Measurements from ENCODE around the gene RREB1. TPM values are rescaled to one million over a fixed set of nuclear protein-coding genes. Genes with fewer than 3 reads are reported as not detected.
"Not testable (repeated sequence)": the region's sequence is repeated elsewhere in the genome, so short reads cannot be mapped to it uniquely, and the experiment has no call there.

RREB1 gene
- total RNA-seq, 1 experiment from 2014 or later: 11.5 TPM

DNA sequence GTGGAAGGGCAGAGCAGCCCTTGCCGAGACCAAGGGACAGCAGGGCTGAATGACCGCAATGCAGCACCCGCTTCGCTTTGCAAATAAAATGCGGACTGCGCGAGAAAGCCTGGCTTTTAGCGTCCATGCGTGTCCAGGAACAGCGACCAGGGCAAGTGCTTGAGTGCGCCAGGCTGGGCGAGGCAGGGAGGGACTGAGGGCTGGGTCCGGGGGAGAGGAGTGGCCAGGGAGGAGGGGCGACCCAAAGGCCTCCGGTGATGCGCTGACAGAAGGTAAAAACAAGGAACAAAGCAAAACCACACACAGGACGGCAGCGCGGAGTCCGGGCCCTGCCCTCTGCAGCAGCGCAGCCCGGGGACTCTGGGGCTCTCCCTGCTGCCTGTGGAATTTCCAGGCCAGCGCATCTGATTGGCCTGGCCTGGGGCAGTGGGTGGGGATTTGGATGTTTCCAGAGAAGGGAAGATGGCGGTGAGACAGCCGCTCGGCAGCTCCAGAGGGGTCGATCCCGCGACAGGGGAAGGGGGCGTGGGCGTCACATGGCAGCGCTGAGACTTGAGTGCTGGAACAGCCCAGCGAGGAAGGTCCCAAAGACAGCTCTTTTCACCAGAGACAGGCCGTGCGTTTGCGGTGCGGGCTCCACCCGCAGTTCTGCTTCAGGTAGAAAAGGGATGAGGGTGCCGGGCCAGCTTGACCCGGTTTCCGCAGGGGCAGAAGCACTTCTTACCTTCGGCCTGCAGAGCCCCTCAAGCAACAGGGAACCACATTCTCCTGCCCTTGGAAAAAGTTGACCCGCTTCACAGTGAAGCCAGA is 153.5 kb downstream of the RREB1 start:
- DNase-seq (ENCODE audit: low read depth): peak; percentile 86

DNA sequence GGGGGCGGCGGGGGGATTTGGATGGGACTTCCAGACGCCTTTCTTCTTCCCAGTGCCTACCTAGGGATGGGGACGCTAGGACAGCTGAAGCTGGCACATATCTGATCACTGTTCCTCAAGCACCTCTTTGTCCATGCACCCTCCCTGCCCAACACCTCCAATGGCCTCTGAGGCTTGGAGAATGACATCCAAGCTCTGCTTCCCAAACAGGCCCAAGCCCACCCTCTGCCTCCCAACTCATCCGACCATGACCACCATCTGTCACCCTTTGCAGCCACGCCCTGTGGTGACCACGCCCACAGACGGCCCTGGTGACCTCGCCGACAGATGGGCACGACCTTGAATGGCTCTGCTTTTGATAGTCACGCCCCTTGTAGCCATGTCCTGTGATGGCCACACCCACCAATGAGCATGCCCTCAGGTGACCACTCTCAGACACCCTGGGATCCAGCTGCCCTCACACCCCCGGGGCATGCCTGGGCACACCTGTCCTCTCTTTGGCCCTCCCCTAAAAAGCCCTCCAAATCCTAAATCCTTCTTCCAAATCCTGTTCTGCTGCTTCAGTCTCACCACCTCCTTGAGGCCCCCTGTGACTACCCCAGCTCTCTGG is 154.2 kb downstream of the RREB1 start:
- DNase-seq (ENCODE audit: low read depth): peak; percentile 41

- DNase-seq (ENCODE audit: low read depth): no peak
Observed at GRCh38 chr6:7262746-7263518, 155.2 kb downstream of the RREB1 start.

DNA sequence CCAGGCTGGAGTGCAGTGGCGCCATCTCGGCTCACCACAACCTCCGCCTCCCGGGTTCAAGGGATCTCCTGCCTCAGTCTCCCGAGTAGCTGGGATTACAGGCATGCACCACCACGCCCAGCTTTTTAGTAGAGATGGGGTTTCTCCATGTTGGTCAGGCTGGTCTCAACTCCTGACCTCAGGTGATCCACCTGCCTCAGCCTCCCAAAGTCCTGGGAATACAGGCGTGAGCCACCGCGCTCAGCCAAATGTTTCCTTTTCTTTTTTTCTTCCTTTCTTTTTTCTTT is 155.7 kb downstream of the RREB1 start:
- not testable (repeated sequence) for DNase-seq (ENCODE audit: low read depth)

- no peak for DNase-seq (ENCODE audit: low read depth)
Observed at GRCh38 chr6:7264041-7264440, 156.3 kb downstream of the RREB1 start.

- DNase-seq (ENCODE audit: low read depth): no peak
Observed at GRCh38 chr6:7264686-7265384, 157.1 kb downstream of the RREB1 start.

DNA sequence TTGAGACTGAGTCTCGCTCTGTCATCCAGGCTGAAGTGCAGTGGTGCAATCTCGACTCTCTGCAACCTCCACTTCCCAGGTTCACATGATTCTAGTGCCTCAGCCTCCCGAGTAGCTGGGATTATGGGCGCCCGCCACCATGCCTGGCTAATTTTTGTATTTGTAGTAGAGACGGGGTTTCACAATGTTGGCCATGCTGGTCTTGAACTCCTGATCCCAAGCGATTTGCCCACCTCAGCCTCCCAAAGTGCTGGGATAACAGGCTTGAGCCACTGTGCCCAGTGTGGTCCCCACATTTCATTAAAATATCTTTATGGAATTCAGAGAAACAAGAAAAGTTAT is 157.6 kb downstream of the RREB1 start:
- DNase-seq (ENCODE audit: low read depth): not testable (repeated sequence)

DNA sequence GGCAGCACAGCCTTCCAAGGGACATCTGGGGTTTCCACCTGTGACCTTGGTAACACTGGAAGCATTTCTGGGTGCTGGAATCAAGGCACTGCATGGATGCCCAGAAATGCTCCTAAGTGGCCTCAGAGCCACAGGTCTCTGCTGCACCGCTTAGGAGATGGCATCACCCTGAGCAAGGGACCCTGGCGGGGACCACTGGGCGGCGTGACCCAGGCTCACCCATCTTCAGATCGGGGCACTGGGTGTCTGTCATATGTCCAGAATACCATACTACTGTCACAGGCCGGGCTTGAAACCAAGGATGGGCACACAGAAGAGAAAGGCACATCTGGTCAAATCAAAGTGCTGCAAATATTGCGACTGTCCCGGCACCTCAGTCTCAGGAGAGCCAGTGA is 159.3 kb downstream of the RREB1 start:
- no peak for DNase-seq (ENCODE audit: low read depth)

- DNase-seq (ENCODE audit: low read depth): peak; percentile 95
Observed at GRCh38 chr6:7267466-7268091, 159.8 kb downstream of the RREB1 start.

DNA sequence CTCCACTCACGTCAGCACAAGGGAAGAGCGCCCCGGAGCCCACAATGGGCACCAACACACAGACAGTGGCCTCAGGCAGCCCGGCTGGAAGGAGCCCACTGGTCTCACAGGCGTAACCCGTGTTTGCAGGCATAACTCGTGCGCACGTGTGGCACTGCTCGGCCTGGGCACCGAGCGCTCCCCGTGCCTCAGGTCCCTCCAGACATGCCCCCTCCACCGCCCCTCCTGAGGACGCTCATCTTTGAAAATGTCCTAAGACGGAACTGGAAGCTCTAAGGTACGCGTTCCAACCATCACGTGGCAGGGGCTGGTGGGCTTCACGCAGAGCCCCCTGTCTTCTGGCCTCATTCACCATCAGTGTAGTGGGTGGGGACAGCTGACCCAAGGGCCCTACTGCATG is 160.6 kb downstream of the RREB1 start:
- DNase-seq (ENCODE audit: low read depth): no peak

- no peak for DNase-seq (ENCODE audit: low read depth)
Observed at GRCh38 chr6:7268816-7269555, 161.2 kb downstream of the RREB1 start.

DNA sequence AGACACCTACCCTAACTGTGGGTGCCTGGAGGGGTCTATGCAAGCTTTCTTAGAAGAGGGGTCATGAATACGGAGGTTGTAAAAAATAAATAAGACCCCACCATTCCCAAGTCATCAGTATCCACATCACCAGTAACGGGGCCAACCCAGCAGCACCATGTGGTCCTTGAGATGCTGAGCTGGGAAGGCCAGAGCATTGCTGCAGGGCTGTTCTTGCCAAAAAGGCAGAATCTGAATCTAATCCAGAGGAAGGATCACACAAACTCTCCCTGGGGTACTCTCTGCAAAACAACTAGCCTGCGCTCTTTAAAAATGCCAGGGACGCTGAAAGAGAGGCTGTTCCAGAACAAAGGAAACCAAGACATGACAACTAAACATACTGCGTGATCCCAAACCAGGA is 162.1 kb downstream of the RREB1 start:
- no peak for DNase-seq (ENCODE audit: low read depth)

DNA sequence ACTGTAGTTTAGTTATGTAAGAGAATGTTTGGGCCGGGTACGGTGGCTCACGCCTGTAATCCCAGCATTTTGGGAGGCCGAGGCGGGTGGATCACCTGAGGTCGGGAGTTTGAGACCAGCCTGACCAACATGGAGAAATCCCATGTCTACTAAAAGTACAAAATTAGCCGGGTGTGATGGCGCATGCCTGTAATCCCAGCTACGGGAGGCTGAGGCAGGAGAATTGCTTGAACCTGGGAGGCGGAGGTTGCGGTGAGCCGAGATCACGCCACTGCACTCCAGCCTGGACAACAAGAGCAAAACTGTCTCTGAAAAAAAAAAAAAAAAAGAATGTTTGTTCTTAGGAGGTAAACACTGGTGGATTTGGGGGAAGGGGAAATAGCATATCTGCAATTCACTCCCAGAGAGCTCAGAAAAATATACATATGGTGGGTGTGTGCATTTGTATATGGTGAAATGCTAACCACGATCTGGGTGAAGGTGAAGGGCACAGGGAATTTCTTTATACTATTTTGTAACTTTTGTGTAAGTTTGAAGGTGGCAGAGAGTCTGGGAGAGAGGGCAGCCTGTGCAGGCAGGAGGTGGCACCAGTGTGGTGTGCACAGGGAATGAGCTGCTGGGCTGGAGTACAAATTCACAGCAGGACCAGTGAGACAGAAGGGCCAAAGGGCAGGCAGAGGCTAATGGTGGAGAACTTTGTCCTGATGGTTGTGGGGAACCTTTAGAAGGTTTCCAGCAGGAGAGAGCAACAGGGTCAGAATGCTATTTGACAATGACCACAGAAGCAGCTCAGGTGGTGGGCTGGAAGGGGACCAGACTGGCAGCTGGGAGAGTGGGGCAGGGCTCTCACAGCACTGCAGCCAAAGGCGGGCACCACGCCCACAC is 162.8 kb downstream of the RREB1 start:
- DNase-seq (ENCODE audit: low read depth): no peak

GRCh38 chr6:7271205-7271534 is 163.4 kb downstream of the RREB1 start:
- no peak for DNase-seq (ENCODE audit: low read depth)

- DNase-seq (ENCODE audit: low read depth): no peak
Observed at GRCh38 chr6:7273709-7274108, 165.9 kb downstream of the RREB1 start.

GRCh38 chr6:7274525-7274924 is 166.8 kb downstream of the RREB1 start:
- DNase-seq (ENCODE audit: low read depth): not testable (repeated sequence)

- DNase-seq (ENCODE audit: low read depth): no peak
Observed at GRCh38 chr6:7276199-7276524, 168.4 kb downstream of the RREB1 start.

GRCh38 chr6:7282097-7282906 is 174.5 kb downstream of the RREB1 start:
- DNase-seq (ENCODE audit: low read depth): no peak

GRCh38 chr6:7283676-7284075 is 175.9 kb downstream of the RREB1 start:
- no peak for DNase-seq (ENCODE audit: low read depth)

Measured in LHCN-M2 (cell line).